Neuronal stem cell (in vitro differentiated cells): Measurements from ENCODE around the gene OLIG3.

Experiments
- DNase-seq: peaks from one replicate; pipeline ENCODE4 v3.0.0-alpha.2; 2013; ENCODE audit warnings: low spot score
- H2AFZ ChIP-seq: one replicate; pipeline ENCODE4 v1.6.1; 2013; ENCODE audit warnings: mild to moderate bottlenecking, low read length, inconsistent platforms
- H2AK5ac ChIP-seq: 2 replicates; pipeline ENCODE4 v1.6.1; 2013; ENCODE audit warnings: low read depth, mild to moderate bottlenecking, inconsistent platforms, low read length, moderate library complexity, mixed read lengths
- H2BK120ac ChIP-seq: 2 replicates; pipeline ENCODE4 v1.6.1; 2013; ENCODE audit warnings: low read depth, mild to moderate bottlenecking, inconsistent platforms, low read length, moderate library complexity, mixed read lengths
- H2BK12ac ChIP-seq: one replicate; pipeline ENCODE4 v1.6.1; 2013; ENCODE audit warnings: low read length, inconsistent platforms
- H2BK15ac ChIP-seq: 2 replicates; pipeline ENCODE4 v1.6.1; 2013; ENCODE audit warnings: mild to moderate bottlenecking, low read length, inconsistent platforms, mixed read lengths
- H2BK5ac ChIP-seq: one replicate; pipeline ENCODE4 v1.6.1; 2013; ENCODE audit warnings: inconsistent platforms, mild to moderate bottlenecking, low read length, moderate library complexity
- H3K14ac ChIP-seq: one replicate; pipeline ENCODE4 v1.6.1; 2013; ENCODE audit warnings: low read length, inconsistent platforms
- H3K18ac ChIP-seq: 2 replicates; pipeline ENCODE4 v1.6.1; 2013; ENCODE audit warnings: low read length, inconsistent platforms
- H3K23ac ChIP-seq: 2 replicates; pipeline ENCODE4 v1.6.1; 2013; ENCODE audit warnings: low read depth, mild to moderate bottlenecking, mixed read lengths, low read length, inconsistent platforms; ENCODE audit not compliant: poor library complexity
- H3K27ac ChIP-seq: replicated peaks from 3 replicates; pipeline ENCODE4 v1.5.1; 2013; ENCODE audit warnings: low read length, inconsistent platforms
- H3K27me3 ChIP-seq, 3 experiments: 2 replicates each; pipeline ENCODE4 v1.6.1; 2013; ENCODE audit warnings: low read length in 3 of 3, mild to moderate bottlenecking in 2 of 3, inconsistent platforms in 1 of 3, low read depth in 1 of 3, mixed read lengths in 1 of 3, moderate library complexity in 1 of 3; ENCODE audit not compliant: control insufficient read depth in 3 of 3, insufficient read depth in 3 of 3
- H3K36me3 ChIP-seq, 2 donors: replicated peaks in 1 of 2; 2 replicates each; pipeline ENCODE4 v1.6.1; 2013; ENCODE audit warnings: low read length in 2 of 2; ENCODE audit not compliant: control insufficient read depth in 2 of 2, insufficient read depth in 2 of 2
- H3K4ac ChIP-seq: 2 replicates; pipeline ENCODE4 v1.6.1; 2013; ENCODE audit warnings: inconsistent platforms, mild to moderate bottlenecking, low read length, moderate library complexity
- H3K4me1 ChIP-seq, 2 donors: 1 replicate in 1 of 2; 2 replicates in 1 of 2; pipeline ENCODE4 v1.6.1; 2013; ENCODE audit warnings: low read length in 2 of 2, low read depth in 1 of 2; ENCODE audit not compliant: control insufficient read depth in 2 of 2, insufficient read depth in 1 of 2
- H3K4me2 ChIP-seq: one replicate; pipeline ENCODE4 v1.6.1; 2013; ENCODE audit warnings: mild to moderate bottlenecking, low read length, inconsistent platforms; ENCODE audit not compliant: insufficient read depth, poor library complexity, severe bottlenecking
- H3K4me3 ChIP-seq, 2 donors: 2 replicates each; pipeline ENCODE4 v1.5.1; 2013; ENCODE audit warnings: low read length in 2 of 2, mild to moderate bottlenecking in 2 of 2, inconsistent platforms in 1 of 2, moderate library complexity in 1 of 2
- H3K79me1 ChIP-seq: one replicate; pipeline ENCODE4 v1.6.1; 2013; ENCODE audit warnings: low read depth, mild to moderate bottlenecking, inconsistent platforms, low read length, moderate library complexity
- H3K9ac ChIP-seq: one replicate; pipeline ENCODE4 v1.6.1; 2013; ENCODE audit warnings: mild to moderate bottlenecking, low read depth, low read length, inconsistent platforms; ENCODE audit not compliant: poor library complexity
- H3K9me3 ChIP-seq, 2 donors: replicated peaks in 1 of 2; 2 replicates each; pipeline versions ENCODE3 to v1.6.1; 2013; ENCODE audit warnings: low read length in 2 of 2, mild to moderate bottlenecking in 2 of 2, inconsistent platforms in 1 of 2, low read depth in 1 of 2, mixed read lengths in 1 of 2, moderate library complexity in 1 of 2; ENCODE audit not compliant: control insufficient read depth in 2 of 2, insufficient read depth in 1 of 2
- H4K8ac ChIP-seq: one replicate; pipeline ENCODE4 v1.6.1; 2013; ENCODE audit warnings: low read depth, mild to moderate bottlenecking, inconsistent platforms, low read length, moderate library complexity
- H4K91ac ChIP-seq: one replicate; pipeline ENCODE4 v1.6.1; 2013; ENCODE audit warnings: low read length, low read depth, mild to moderate bottlenecking, inconsistent platforms; ENCODE audit not compliant: poor library complexity
- WGBS, 2 donors: extraction: QIAGEN DNeasy Blood & Tissue Kit; methylation state at CpG; one replicate each; pipeline ENCODE4 v1.1.7; 2013; ENCODE audit warnings: missing lambda C conversion rate in 2 of 2, mixed read lengths in 1 of 2; ENCODE audit not compliant: insufficient read length in 2 of 2, insufficient replicate concordance in 1 of 2; ENCODE audit errors: extremely low coverage in 2 of 2; 5-methylcytosine and 5-hydroxymethylcytosine counted together

The OLIG3 gene

GRCh38 chr6:137495703-137496336 is 1.6 kb upstream of the OLIG3 start:
- DNase-seq, result peak; percentile 76
- Histone ChIP-seq H3K79me1 (peaks cover 3% of the 10 kb centered on the region), H2BK120ac (no peak overlapping the region), H4K91ac (no peak overlapping the region), H3K36me3 (no peaks in the 10 kb centered on the region), H2AFZ (no peak overlapping the region), H3K4me1 (peaks cover 0 to 24% of the 10 kb centered on the region in 2 donors), H2AK5ac (no peak overlapping the region), H4K8ac (no peak overlapping the region), H3K27me3 (peaks cover 46 to 99% (median 78%) of the 10 kb centered on the region in 3 experiments), H3K18ac (peak overlapping the region; percentile 62), H2BK12ac (no peak overlapping the region), H2BK5ac (no peak overlapping the region), H3K4me2 (peak overlapping the region; percentile 57), H3K23ac (peak overlapping the region; percentile 23), H3K4me3 (peak overlapping the region in 1 of 2 donors; percentile 18), H3K4ac (no peak overlapping the region), H3K9ac (no peak overlapping the region), H2BK15ac (peak overlapping the region; percentile 37), H3K14ac (no peak overlapping the region), H3K9me3 (peaks cover 0 to 2% of the 10 kb centered on the region in 2 donors), H3K27ac (no peak overlapping the region)
- no CpG with 5 or more reads among the region's 29 CpGs for WGBS, 2 donors

- Histone ChIP-seq H3K14ac (no peak overlapping the region), H4K8ac (no peak overlapping the region), H3K9me3 (peaks cover 0 to 2% of the 10 kb centered on the region in 2 donors), H2BK5ac (no peak overlapping the region), H4K91ac (no peak overlapping the region), H3K4me3 (peak overlapping the region in 1 of 2 donors; percentile 19), H2AFZ (no peak overlapping the region), H3K27ac (no peak overlapping the region), H3K4me1 (peaks cover 0 to 24% of the 10 kb centered on the region in 2 donors), H3K18ac (peak overlapping the region; percentile 88), H3K23ac (no peak overlapping the region), H3K9ac (no peak overlapping the region), H2BK12ac (no peak overlapping the region), H2BK120ac (no peak overlapping the region), H3K36me3 (no peaks in the 10 kb centered on the region), H3K79me1 (peaks cover 3% of the 10 kb centered on the region), H2AK5ac (no peak overlapping the region), H3K27me3 (peaks cover 49 to 99% (median 85%) of the 10 kb centered on the region in 3 experiments), H3K4me2 (peak overlapping the region; percentile 57), H3K4ac (no peak overlapping the region), H2BK15ac (no peak overlapping the region)
- no CpG with 5 or more reads among the region's 41 CpGs for WGBS, 2 donors
- DNase-seq, result no peak
Observed at GRCh38 chr6:137494988-137495702, 951 bp upstream of the OLIG3 start.

- Histone ChIP-seq H3K79me1 (peaks cover 3% of the 10 kb centered on the region), H3K9ac (peak overlapping the region; percentile 72), H3K23ac (peak overlapping the region; percentile 90), H2AK5ac (no peak overlapping the region), H3K4me3 (peak overlapping the region in 1 of 2 donors; percentile 23), H3K36me3 (no peaks in the 10 kb centered on the region), H3K27ac (no peak overlapping the region), H3K27me3 (peaks cover 58 to 100% (median 97%) of the 10 kb centered on the region in 3 experiments), H2BK120ac (no peak overlapping the region), H3K18ac (peak overlapping the region; percentile 84), H4K91ac (no peak overlapping the region), H3K4ac (no peak overlapping the region), H3K14ac (peak overlapping the region; percentile 43), H2AFZ (peak overlapping the region; percentile 49), H3K9me3 (peaks cover 0 to 2% of the 10 kb centered on the region in 2 donors), H2BK15ac (no peak overlapping the region), H2BK12ac (peak overlapping the region; percentile 75), H3K4me2 (peak overlapping the region; percentile 67), H2BK5ac (no peak overlapping the region), H4K8ac (no peak overlapping the region), H3K4me1 (peaks cover 0 to 34% of the 10 kb centered on the region in 2 donors)
- WGBS, 2 donors, result no CpG with 5 or more reads among the region's 77 CpGs
- DNase-seq, result peak; percentile 51
Observed at GRCh38 chr6:137493218-137494038, 766 bp downstream of the OLIG3 start.
